Muscle layer of duodenum (tissue), 2 donors: ENCODE measurements around the gene POLR2A.
A peak's percentile ranks its signal among the peaks of the same experiment; 100 is the strongest.
"Not testable (repeated sequence)": the region's sequence is repeated elsewhere in the genome, so short reads cannot be mapped to it uniquely, and the experiment has no call there.

Experiments used
- H3K27ac ChIP-seq: one replicate; pipeline ENCODE4 v1.7.0; 2013; ENCODE audit warnings: mild to moderate bottlenecking, low read length
- H3K27me3 ChIP-seq: one replicate; pipeline ENCODE4 v1.7.0; 2013; ENCODE audit warnings: low read depth, mild to moderate bottlenecking, control low read depth, low read length
- H3K36me3 ChIP-seq, 2 donors: one replicate each; pipeline ENCODE4 v1.7.0; 2013; ENCODE audit warnings: low read length in 2 of 2, control low read depth in 1 of 2, mild to moderate bottlenecking in 1 of 2; ENCODE audit not compliant: insufficient read depth in 2 of 2, control insufficient read depth in 1 of 2
- H3K4me1 ChIP-seq, 2 donors: one replicate each; pipeline ENCODE4 v1.7.0; 2013; ENCODE audit warnings: low read length in 2 of 2, mild to moderate bottlenecking in 2 of 2, control low read depth in 1 of 2, moderate library complexity in 1 of 2; ENCODE audit not compliant: insufficient read depth in 2 of 2, control insufficient read depth in 1 of 2
- H3K4me3 ChIP-seq, 2 donors: one replicate each; pipeline ENCODE4 v1.7.0; 2013; ENCODE audit warnings: low read length in 2 of 2, low read depth in 1 of 2, mild to moderate bottlenecking in 1 of 2
- H3K9me3 ChIP-seq, 2 donors: one replicate each; pipeline ENCODE4 v1.7.0; 2013; ENCODE audit warnings: low read length in 2 of 2, control low read depth in 1 of 2, mild to moderate bottlenecking in 1 of 2; ENCODE audit not compliant: control insufficient read depth in 1 of 2
- donor health status: healthy.

The POLR2A gene

GRCh38 chr17:7474767-7475166 lies 9.4 kb upstream of the POLR2A start:
- H3K4me1 ChIP-seq = peaks cover 27 to 47% of the 10 kb centered on the region in 2 donors
- H3K9me3 ChIP-seq, H3K36me3 ChIP-seq, H3K27ac ChIP-seq, H3K4me3 ChIP-seq, H3K27me3 ChIP-seq: not testable (repeated sequence)

DNA sequence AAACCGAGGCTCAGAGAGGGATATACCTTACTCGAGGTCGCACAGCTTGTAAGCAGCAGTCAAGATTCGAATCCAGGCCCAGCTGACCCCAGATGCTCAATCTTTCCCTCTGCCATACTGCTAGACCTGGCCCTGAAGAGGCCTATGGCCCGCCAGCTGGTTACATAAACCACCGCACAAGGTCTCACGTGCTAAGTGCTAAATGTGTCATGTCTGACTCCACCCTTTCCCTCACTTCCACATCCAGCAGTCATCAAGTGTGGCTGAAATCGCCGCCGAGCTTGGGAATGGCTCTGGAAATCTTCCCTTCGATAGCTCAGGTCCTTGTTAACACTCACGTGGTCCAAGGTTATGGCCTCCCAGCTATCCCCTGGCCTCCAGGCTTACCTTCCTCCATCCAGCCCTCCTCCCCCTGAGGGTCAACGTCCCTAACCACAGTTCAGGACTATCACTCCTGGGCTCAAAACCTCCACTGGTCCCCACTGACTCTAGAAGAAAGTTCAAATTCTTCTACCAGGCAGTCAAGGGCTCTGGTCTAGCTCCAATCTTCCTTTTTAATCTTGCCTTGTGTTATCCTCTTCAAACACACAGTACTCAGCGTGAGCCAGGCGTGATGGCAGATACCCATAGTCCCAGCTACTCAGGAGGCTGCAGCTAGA lies 8.3 kb upstream of the POLR2A start:
- Histone ChIP-seq H3K4me3 (peak overlapping the region in 1 of 2 donors; percentile 32), H3K27ac (peak overlapping the region; percentile 74), H3K9me3 (no peaks in the 10 kb centered on the region), H3K4me1 (peaks cover 29 to 46% of the 10 kb centered on the region in 2 donors), H3K27me3 (no peaks in the 10 kb centered on the region), H3K36me3 (peaks cover 0 to 7% of the 10 kb centered on the region in 2 donors)

- Histone ChIP-seq H3K36me3 (peaks cover 0 to 7% of the 10 kb centered on the region in 2 donors), H3K9me3 (no peaks in the 10 kb centered on the region), H3K4me3 (peak overlapping the region in 1 of 2 donors; percentile 81), H3K27ac (peak overlapping the region; percentile 74), H3K27me3 (no peaks in the 10 kb centered on the region), H3K4me1 (peaks cover 29 to 42% of the 10 kb centered on the region in 2 donors)
Measured at GRCh38 chr17:7476494-7476893, 7.7 kb upstream of the POLR2A start.

- H3K4me3 ChIP-seq = peak overlapping the region; percentile 75 to 81
- H3K27me3 ChIP-seq = no peaks in the 10 kb centered on the region
- H3K27ac ChIP-seq = peak overlapping the region; percentile 74
- H3K36me3 ChIP-seq = peaks cover 0 to 7% of the 10 kb centered on the region in 2 donors
- H3K4me1 ChIP-seq = peaks cover 29 to 41% of the 10 kb centered on the region in 2 donors
- no peaks in the 10 kb centered on the region for H3K9me3 ChIP-seq
Measured at GRCh38 chr17:7476951-7477350, 7.2 kb upstream of the POLR2A start.

DNA sequence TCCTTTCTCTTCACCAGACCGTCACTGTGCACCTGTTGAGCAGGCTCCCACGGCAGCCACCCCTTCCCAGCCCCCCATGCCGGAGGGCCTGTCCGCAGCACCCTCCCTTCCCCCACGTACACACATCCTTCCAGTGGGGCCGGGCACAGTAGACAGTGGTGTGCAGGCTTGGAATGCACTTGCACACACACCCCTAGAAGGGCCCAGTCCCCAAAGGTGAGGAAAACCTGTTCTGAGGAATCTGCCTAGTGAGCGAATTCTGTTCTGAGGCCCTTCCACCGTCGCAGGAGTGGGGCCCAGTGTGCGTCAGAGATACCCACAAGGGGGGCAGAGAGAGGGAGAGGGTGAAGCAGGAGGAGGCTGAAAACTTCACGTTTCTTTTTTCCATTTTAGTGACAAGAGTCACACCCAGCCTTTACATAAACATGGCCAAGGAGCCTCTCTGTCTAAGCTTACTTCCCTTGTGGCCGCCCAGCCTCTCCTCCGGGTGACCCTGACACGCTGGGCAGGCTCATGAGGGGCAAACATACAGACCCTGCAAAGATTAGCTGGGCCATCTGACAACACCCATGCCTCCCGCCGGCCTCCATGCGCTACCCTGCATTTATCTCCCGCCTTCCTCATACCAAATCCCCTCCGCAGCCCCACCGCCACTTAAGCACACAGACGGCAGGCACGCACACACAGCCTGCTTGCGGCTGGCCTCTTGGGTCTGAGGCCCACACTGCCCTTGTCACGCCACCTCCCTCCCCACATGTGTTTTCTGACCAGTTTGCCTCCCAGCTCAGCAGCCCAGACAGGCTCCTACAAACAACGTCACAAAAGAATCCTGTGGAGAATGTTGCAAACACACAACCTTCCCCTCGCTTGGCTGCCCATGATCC lies 6.5 kb upstream of the POLR2A start:
- Histone ChIP-seq H3K27ac (peak overlapping the region; percentile 78), H3K9me3 (no peaks in the 10 kb centered on the region), H3K4me3 (peak overlapping the region; percentile 75 to 81), H3K36me3 (peaks cover 0 to 7% of the 10 kb centered on the region in 2 donors), H3K27me3 (no peaks in the 10 kb centered on the region), H3K4me1 (peaks cover 29 to 44% of the 10 kb centered on the region in 2 donors)

GRCh38 chr17:7478276-7479212 lies 5.6 kb upstream of the POLR2A start:
- Histone ChIP-seq H3K4me1 (peaks cover 29 to 44% of the 10 kb centered on the region in 2 donors), H3K27me3 (no peaks in the 10 kb centered on the region), H3K27ac (peak overlapping the region; percentile 78), H3K9me3 (no peaks in the 10 kb centered on the region), H3K4me3 (peak overlapping the region; percentile 75 to 81), H3K36me3 (peaks cover 0 to 9% of the 10 kb centered on the region in 2 donors)

DNA sequence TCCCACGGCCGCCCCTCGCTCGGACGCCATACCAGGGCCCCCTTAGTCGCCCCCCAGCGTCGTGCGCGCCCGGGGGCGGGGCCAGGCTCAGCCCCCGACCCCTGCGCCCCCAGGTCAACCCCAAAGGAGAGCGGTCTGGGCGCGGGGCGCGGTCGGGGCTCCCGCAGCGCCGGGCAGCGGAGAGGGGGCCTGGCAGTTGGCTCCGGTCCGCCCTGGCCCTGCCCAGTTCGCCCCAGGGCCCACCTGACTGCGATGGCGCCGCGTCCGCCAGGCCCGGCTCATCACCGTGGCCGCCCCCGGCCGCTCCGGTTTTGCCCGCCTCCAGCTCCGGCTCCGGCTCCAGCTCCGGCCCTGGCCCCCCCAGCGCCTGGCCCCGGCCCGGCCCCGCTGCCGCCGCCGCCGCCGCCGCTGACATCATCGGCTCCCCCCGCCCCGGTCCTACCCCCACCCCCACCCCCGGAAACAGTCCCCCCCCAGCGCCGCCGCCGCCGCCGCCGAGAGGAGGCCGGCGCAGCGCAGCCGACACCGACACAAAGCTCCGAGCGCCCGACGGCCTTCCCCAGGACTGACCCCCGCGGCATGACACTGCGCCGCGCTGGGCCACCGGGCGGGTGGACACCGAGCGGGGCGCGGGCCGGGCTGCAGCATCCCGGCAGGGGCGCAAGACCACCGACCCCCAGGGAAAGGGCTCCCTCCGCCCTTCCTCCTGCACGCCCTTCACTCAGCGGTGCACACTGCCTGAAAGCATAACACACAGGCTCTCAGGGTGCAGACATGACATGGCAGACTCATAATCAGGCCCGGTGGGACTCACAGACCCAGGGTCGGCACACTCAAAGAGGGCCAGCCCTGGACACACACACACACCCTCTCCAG lies 4.7 kb upstream of the POLR2A start, which contains the start of gene ZBTB4:
Gene ZBTB4 (minus strand): TSS at position 419 of the 876 bp plus-strand sequence. CDS start 12,830 bp downstream, outside the sequence.
- Histone ChIP-seq H3K36me3 (peaks cover 0 to 14% of the 10 kb centered on the region in 2 donors), H3K4me3 (peak within 1 kb of the TSS; percentile 76 to 81), H3K27me3 (no peaks in the 10 kb centered on the region), H3K27ac (peak within 1 kb of the TSS; percentile 87), H3K4me1 (peaks cover 29 to 43% of the 10 kb centered on the region in 2 donors), H3K9me3 (no peaks in the 10 kb centered on the region)

DNA sequence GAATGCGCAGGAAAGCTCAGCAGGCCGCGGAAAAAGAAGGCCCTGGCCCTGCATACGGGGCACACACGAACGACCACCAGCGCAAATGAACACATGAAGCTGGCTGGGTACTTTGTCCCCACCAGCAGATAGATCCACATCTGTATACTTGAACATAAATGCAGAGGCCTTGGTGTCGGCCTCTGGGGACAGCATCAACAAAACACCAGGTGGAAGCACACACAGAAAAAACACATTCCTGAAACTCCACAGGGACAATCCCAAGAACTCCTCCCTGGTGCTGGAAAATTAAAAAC lies 4.1 kb upstream of the POLR2A start:
- Histone ChIP-seq H3K27ac (peak overlapping the region; percentile 87), H3K9me3 (no peaks in the 10 kb centered on the region), H3K4me1 (peaks cover 29 to 43% of the 10 kb centered on the region in 2 donors)

GRCh38 chr17:7481275-7481674 lies 2.9 kb upstream of the POLR2A start, which contains the start of gene SLC35G6:
Gene SLC35G6, plus strand, starts transcription at chr17:7481446. Its CDS starts 71 bp downstream, at chr17:7481517.
- H3K4me1 ChIP-seq = peaks cover 27 to 43% of the 10 kb centered on the region in 2 donors
- not testable (repeated sequence) for H3K9me3 ChIP-seq, H3K27me3 ChIP-seq
- peak within 1 kb of the TSS; percentile 87 for H3K27ac ChIP-seq
- peak within 1 kb of the TSS in 1 of 2 donors; percentile 75 for H3K4me3 ChIP-seq
- peaks cover 0 to 14% of the 10 kb centered on the region in 2 donors for H3K36me3 ChIP-seq

More for the DNA sequence above, 4.1 kb upstream of the POLR2A start:
- Histone ChIP-seq H3K4me3 (peak overlapping the region; percentile 75 to 76), H3K27me3 (no peaks in the 10 kb centered on the region), H3K36me3 (peaks cover 0 to 14% of the 10 kb centered on the region in 2 donors)
